CD14-positive monocyte (primary cell): ENCODE measurements around the gene BIN1. TPM values are rescaled to one million over a fixed set of nuclear protein-coding genes. Genes with fewer than 3 reads are reported as not detected.

Experiments
- DNase-seq, 3 donors: peaks; one replicate each; pipeline ENCODE4 v3.0.0-alpha.2; 2011 to 2022
- H2AFZ ChIP-seq: 2 replicates; pipeline ENCODE4 v1.6.0; 2012; ENCODE audit warnings: mild to moderate bottlenecking, low read depth, low read length, inconsistent platforms; ENCODE audit not compliant: insufficient read depth, poor library complexity, severe bottlenecking
- H3K27ac ChIP-seq, 2 donors: 1 replicate in 1 of 2; 2 replicates in 1 of 2; pipeline ENCODE4 v1.5.1; 2012 to 2013; ENCODE audit warnings: low read length in 2 of 2, control low read depth in 1 of 2, inconsistent platforms in 1 of 2, low read depth in 1 of 2, mild to moderate bottlenecking in 1 of 2
- H3K27me3 ChIP-seq, 2 donors: one replicate each; pipeline versions ENCODE4 v1.6.0 to v1.6.1; 2011 to 2013; ENCODE audit warnings: low read length in 2 of 2; ENCODE audit not compliant: control insufficient read depth in 2 of 2, insufficient read depth in 2 of 2
- H3K36me3 ChIP-seq, 2 donors: replicated peaks in 1 of 2; 1 replicate in 1 of 2; 2 replicates in 1 of 2; pipeline versions ENCODE4 v1.5.1 to v1.6.1; 2012 to 2013; ENCODE audit warnings: low read length in 2 of 2, control low read depth in 1 of 2, inconsistent platforms in 1 of 2, mild to moderate bottlenecking in 1 of 2; ENCODE audit not compliant: insufficient read depth in 2 of 2, control insufficient read depth in 1 of 2
- H3K4me1 ChIP-seq, 2 donors: 1 replicate in 1 of 2; 2 replicates in 1 of 2; pipeline versions ENCODE4 v1.5.1 to v1.6.1; 2012 to 2013; ENCODE audit warnings: low read length in 2 of 2, control low read depth in 1 of 2, inconsistent platforms in 1 of 2, mild to moderate bottlenecking in 1 of 2, moderate library complexity in 1 of 2; ENCODE audit not compliant: insufficient read depth in 2 of 2, control insufficient read depth in 1 of 2
- H3K4me2 ChIP-seq: replicated peaks from 2 replicates; pipeline ENCODE3; 2012; ENCODE audit warnings: low read length, moderate library complexity, mild to moderate bottlenecking; ENCODE audit not compliant: poor library complexity, severe bottlenecking; ENCODE audit errors: extremely low read depth
- H3K4me3 ChIP-seq, 3 experiments: fragments of 200-600 bp in 1 of 3; sonication (generic) in 1 of 3; replicated peaks in 1 of 3; 1 replicate in 2 of 3; 2 replicates in 1 of 3; pipeline ENCODE4 v1.5.1; 2011 to 2013; ENCODE audit warnings: low read length in 3 of 3, mild to moderate bottlenecking in 3 of 3, control low read depth in 2 of 3, low read depth in 2 of 3, inconsistent platforms in 1 of 3, moderate library complexity in 1 of 3
- H3K79me2 ChIP-seq: 2 replicates; pipeline ENCODE4 v1.6.0; 2012; ENCODE audit warnings: mild to moderate bottlenecking, control low read depth, inconsistent platforms, low read length, moderate library complexity; ENCODE audit not compliant: insufficient read depth
- H3K9ac ChIP-seq: 2 replicates; pipeline ENCODE4 v1.6.0; 2017; ENCODE audit warnings: low read length, mild to moderate bottlenecking; ENCODE audit not compliant: insufficient read depth, poor library complexity, severe bottlenecking
- H3K9me3 ChIP-seq, 2 donors: replicated peaks in 1 of 2; 1 replicate in 1 of 2; 2 replicates in 1 of 2; pipeline versions ENCODE4 v1.5.1 to v1.6.1; 2012 to 2013; ENCODE audit warnings: low read length in 2 of 2, control low read depth in 1 of 2; ENCODE audit not compliant: control insufficient read depth in 1 of 2, insufficient read depth in 1 of 2
- H4K20me1 ChIP-seq: 2 replicates; pipeline ENCODE4 v1.6.0; 2012; ENCODE audit warnings: mild to moderate bottlenecking, low read length, control low read depth, moderate library complexity; ENCODE audit not compliant: insufficient read depth
- H3K27ac Mint-ChIP-seq, 7 donors: one replicate each; pipeline ENCODE4 v1.8.0; 2020; ENCODE audit warnings: mild to moderate bottlenecking in 7 of 7, mixed read lengths in 7 of 7, moderate library complexity in 6 of 7, inconsistent platforms in 2 of 7
- H3K27me3 Mint-ChIP-seq, 3 donors: one replicate each; pipeline ENCODE4 v1.8.0; 2021 to 2022; ENCODE audit warnings: low read depth in 3 of 3, mild to moderate bottlenecking in 3 of 3, mixed read lengths in 3 of 3, moderate library complexity in 3 of 3, inconsistent platforms in 1 of 3
- H3K36me3 Mint-ChIP-seq, 2 donors: one replicate each; pipeline ENCODE4 v1.8.0; 2020; ENCODE audit warnings: mixed read lengths in 2 of 2, inconsistent platforms in 1 of 2, mild to moderate bottlenecking in 1 of 2
- H3K4me1 Mint-ChIP-seq: one replicate; pipeline ENCODE4 v1.8.0; 2020; ENCODE audit warnings: mild to moderate bottlenecking, mixed read lengths
- H3K4me3 Mint-ChIP-seq, 2 donors: one replicate each; pipeline ENCODE4 v1.8.0; 2020; ENCODE audit warnings: mild to moderate bottlenecking in 2 of 2, mixed read lengths in 2 of 2, moderate library complexity in 1 of 2
- H3K9me3 Mint-ChIP-seq, 7 donors: one replicate each; pipeline ENCODE4 v1.8.0; 2020 to 2022; ENCODE audit warnings: mixed read lengths in 7 of 7, mild to moderate bottlenecking in 6 of 7, moderate library complexity in 6 of 7, inconsistent platforms in 2 of 7
- WGBS: methylation state at CpG from one replicate; pipeline ENCODE4 v1.1.5; 2013; ENCODE audit warnings: missing lambda C conversion rate; ENCODE audit not compliant: insufficient coverage; 5-methylcytosine and 5-hydroxymethylcytosine counted together
- intact Hi-C, 2 donors: fragments of 100-400 bp; cut with micrococcal nuclease; formaldehyde crosslinking; loops; one replicate each; pipeline versions ENCODE4 v1.15.0 to v1.15.1; 2023
- polyA plus RNA-seq, 3 donors: library from polyadenylated mRNA; depleted of rRNA in 1 of 3; unstranded in 2 of 3; stranded (reverse) in 1 of 3; fragments of 300-500 nt in 2 of 3; fragments of >200 nt in 1 of 3; fragmentation: Illumina TruSeq in 2 of 3; gene quantifications; 1 replicate in 2 of 3; 2 replicates in 1 of 3; pipeline ENCODE4 v1.2.3, GENCODE V29; 2012 to 2021
- TF ChIP-seq, protein P1 (sequence below): fragments of 200-600 bp; IDR thresholded peaks from one replicate; pipeline ENCODE4 v1.8.0; 2022; ENCODE audit warnings: antibody characterized with exemption, mild to moderate bottlenecking

Gene BIN1
- polyA plus RNA-seq, 3 donors = 3.4 to 7.5 (median 4.1) TPM

DNA sequence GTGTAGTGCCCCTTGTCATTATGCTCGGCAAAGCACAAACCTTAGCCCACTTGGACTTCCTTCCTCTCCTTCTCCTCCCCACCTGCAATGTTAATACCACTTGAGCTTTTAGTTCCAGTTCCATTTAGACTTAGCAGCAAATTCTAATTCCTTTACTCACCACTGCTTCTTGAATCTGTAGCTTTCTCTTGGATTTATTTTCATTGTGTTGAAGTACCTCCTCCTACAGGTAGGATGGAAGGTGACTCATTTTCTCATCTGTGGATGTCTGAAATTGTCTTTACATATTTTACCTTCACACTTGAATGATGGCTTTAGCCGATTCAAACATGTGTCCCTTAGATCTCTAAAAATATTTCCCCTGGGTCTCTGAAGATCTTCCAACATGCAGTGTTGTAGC is 32.8 kb upstream of the BIN1 start:
- peaks cover 26 to 28% of the 10 kb centered on the region in 2 donors for H3K4me1 ChIP-seq
- no peak overlapping the region for H3K27ac ChIP-seq
- H3K9me3 Mint-ChIP-seq = peaks cover 0 to 5% (median 0%) of the 10 kb centered on the region in 7 donors
- H3K4me3 ChIP-seq = no peak overlapping the region
- no peak overlapping the region for H2AFZ ChIP-seq
- H3K27ac Mint-ChIP-seq = no peak overlapping the region
- H3K9ac ChIP-seq = no peak overlapping the region
- WGBS = 0% methylated on average over 1 of the region's 2 CpGs
- DNase-seq = no peak
- no peak overlapping the region for H3K4me2 ChIP-seq
- intact Hi-C loops = no loop called here
- no peaks in the 10 kb centered on the region for H3K9me3 ChIP-seq
- H3K27me3 Mint-ChIP-seq = peaks cover 3 to 6% (median 6%) of the 10 kb centered on the region in 3 donors
- no peaks in the 10 kb centered on the region for H4K20me1 ChIP-seq
- no peak overlapping the region for H3K4me3 Mint-ChIP-seq
- no peaks in the 10 kb centered on the region for H3K79me2 ChIP-seq
- peaks cover 28% of the 10 kb centered on the region for H3K4me1 Mint-ChIP-seq
- H3K27me3 ChIP-seq = no peaks in the 10 kb centered on the region
- TF ChIP-seq, protein P1, sequence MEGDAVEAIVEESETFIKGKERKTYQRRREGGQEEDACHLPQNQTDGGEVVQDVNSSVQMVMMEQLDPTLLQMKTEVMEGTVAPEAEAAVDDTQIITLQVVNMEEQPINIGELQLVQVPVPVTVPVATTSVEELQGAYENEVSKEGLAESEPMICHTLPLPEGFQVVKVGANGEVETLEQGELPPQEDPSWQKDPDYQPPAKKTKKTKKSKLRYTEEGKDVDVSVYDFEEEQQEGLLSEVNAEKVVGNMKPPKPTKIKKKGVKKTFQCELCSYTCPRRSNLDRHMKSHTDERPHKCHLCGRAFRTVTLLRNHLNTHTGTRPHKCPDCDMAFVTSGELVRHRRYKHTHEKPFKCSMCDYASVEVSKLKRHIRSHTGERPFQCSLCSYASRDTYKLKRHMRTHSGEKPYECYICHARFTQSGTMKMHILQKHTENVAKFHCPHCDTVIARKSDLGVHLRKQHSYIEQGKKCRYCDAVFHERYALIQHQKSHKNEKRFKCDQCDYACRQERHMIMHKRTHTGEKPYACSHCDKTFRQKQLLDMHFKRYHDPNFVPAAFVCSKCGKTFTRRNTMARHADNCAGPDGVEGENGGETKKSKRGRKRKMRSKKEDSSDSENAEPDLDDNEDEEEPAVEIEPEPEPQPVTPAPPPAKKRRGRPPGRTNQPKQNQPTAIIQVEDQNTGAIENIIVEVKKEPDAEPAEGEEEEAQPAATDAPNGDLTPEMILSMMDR = no peak
- no peaks in the 10 kb centered on the region for H3K36me3 ChIP-seq
- no peaks in the 10 kb centered on the region for H3K36me3 Mint-ChIP-seq

GRCh38 chr2:127138281-127138680 is 31.3 kb upstream of the BIN1 start:
- 92% methylated on average over 9 of the region's 12 CpGs for WGBS
- no peak overlapping the region for H3K4me3 ChIP-seq
- no peak overlapping the region for H3K9ac ChIP-seq
- no peaks in the 10 kb centered on the region for H3K79me2 ChIP-seq
- H3K9me3 Mint-ChIP-seq = peaks cover 0 to 5% (median 3%) of the 10 kb centered on the region in 7 donors
- TF ChIP-seq, protein P1 = no peak
- H3K4me2 ChIP-seq = no peak overlapping the region
- H3K4me3 Mint-ChIP-seq = no peak overlapping the region
- H3K27ac Mint-ChIP-seq = no peak overlapping the region
- intact Hi-C loops = no loop called here
- H4K20me1 ChIP-seq = no peaks in the 10 kb centered on the region
- no peaks in the 10 kb centered on the region for H3K9me3 ChIP-seq
- no peak overlapping the region for H2AFZ ChIP-seq
- no peaks in the 10 kb centered on the region for H3K36me3 Mint-ChIP-seq
- H3K4me1 ChIP-seq = peaks cover 29 to 36% of the 10 kb centered on the region in 2 donors
- H3K27me3 Mint-ChIP-seq = peaks cover 3 to 6% (median 6%) of the 10 kb centered on the region in 3 donors
- H3K27ac ChIP-seq = no peak overlapping the region
- DNase-seq = no peak
- H3K27me3 ChIP-seq = no peaks in the 10 kb centered on the region
- H3K4me1 Mint-ChIP-seq = peaks cover 31% of the 10 kb centered on the region
- no peaks in the 10 kb centered on the region for H3K36me3 ChIP-seq
